HCT116 (cell line): ENCODE measurements around the gene FRMD4B.

Source experiments
- EGR1 ChIP-seq: IDR thresholded peaks from 2 replicates; pipeline ENCODE4 v1.6.1; 2012; ENCODE audit warnings: low read depth
- EZH2 ChIP-seq: fragments of 200-600 bp; sonication (generic); IDR thresholded peaks from 2 replicates; pipeline ENCODE4 v1.6.1; 2017; ENCODE audit warnings: antibody characterized with exemption, mixed run types
- EZH2phosphoT487 ChIP-seq: fragments of 200-600 bp; IDR thresholded peaks from 2 replicates; pipeline ENCODE4 v1.6.1; 2018; ENCODE audit warnings: antibody characterized with exemption, borderline replicate concordance
- POLR2A ChIP-seq: IDR thresholded peaks from 2 replicates; pipeline ENCODE4 v1.7.0; 2011; ENCODE audit warnings: borderline replicate concordance; ENCODE audit not compliant: insufficient read depth, insufficient read length; ENCODE audit errors: extremely low read depth
- RAD21 ChIP-seq: IDR thresholded peaks from 2 replicates; pipeline ENCODE4 v1.6.1; 2012; ENCODE audit warnings: low read depth, mild to moderate bottlenecking
- SP1 ChIP-seq: IDR thresholded peaks from 2 replicates; pipeline ENCODE4 v1.6.1; 2012; ENCODE audit warnings: low read depth
- ZNF274 ChIP-seq: fragments of 200-500 bp; sonication (Bioruptor generic); IDR thresholded peaks from 2 replicates; pipeline ENCODE4 v1.6.1; 2014; ENCODE audit warnings: mild to moderate bottlenecking, low read depth, low read length, inconsistent platforms
- TF ChIP-seq, protein P1 (sequence below), 3 experiments: fragments of 200-600 bp in 1 of 3; sonication (generic) in 1 of 3; IDR thresholded peaks in 2 of 3; conservative IDR thresholded peaks in 1 of 3; 2 replicates each; pipeline ENCODE4 v1.5.1; 2012 to 2017; ENCODE audit warnings: low read depth in 2 of 3, low read length in 2 of 3, antibody characterized with exemption in 1 of 3, borderline replicate concordance in 1 of 3, control low read depth in 1 of 3, mild to moderate bottlenecking in 1 of 3, mixed read lengths in 1 of 3, mixed run types in 1 of 3, moderate library complexity in 1 of 3; ENCODE audit not compliant: insufficient read depth in 1 of 3

DNA sequence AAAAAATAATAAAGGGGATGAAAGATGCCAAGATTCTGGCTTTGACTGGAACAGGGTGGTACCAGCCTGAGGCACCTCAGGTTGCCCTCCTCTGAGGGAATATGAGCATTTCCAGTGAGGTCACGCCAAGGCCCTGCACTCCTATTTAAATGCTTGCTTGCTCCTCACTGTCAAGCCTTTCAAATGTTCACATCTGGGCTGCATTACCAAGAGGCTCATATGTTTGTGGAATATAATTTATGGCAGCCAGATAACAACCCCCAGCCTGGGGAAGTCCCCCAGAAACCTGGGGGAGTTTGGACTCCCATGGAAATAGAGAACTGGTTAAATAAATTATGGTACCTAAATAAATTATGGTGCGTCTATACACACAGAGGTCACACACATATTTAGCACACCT, 88.4 kb downstream of the FRMD4B start:
- TF ChIP-seq, protein P1, sequence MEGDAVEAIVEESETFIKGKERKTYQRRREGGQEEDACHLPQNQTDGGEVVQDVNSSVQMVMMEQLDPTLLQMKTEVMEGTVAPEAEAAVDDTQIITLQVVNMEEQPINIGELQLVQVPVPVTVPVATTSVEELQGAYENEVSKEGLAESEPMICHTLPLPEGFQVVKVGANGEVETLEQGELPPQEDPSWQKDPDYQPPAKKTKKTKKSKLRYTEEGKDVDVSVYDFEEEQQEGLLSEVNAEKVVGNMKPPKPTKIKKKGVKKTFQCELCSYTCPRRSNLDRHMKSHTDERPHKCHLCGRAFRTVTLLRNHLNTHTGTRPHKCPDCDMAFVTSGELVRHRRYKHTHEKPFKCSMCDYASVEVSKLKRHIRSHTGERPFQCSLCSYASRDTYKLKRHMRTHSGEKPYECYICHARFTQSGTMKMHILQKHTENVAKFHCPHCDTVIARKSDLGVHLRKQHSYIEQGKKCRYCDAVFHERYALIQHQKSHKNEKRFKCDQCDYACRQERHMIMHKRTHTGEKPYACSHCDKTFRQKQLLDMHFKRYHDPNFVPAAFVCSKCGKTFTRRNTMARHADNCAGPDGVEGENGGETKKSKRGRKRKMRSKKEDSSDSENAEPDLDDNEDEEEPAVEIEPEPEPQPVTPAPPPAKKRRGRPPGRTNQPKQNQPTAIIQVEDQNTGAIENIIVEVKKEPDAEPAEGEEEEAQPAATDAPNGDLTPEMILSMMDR (IDR thresholded peaks at IDR 0.05 in 2 of 3, conservative IDR thresholded peaks at IDR 0.05 in 1 of 3; ENCODE audit: borderline replicate concordance in 1 of 3, insufficient read depth in 1 of 3, low read depth in 2 of 3, low read length in 2 of 3) = no peak
- TF ChIP-seq POLR2A (no peak), EGR1 (no peak), EZH2 (no peak), ZNF274 (no peak), SP1 (no peak), EZH2phosphoT487 (no peak), RAD21 (no peak)
